Spleen (tissue), 11 donors: ENCODE data around the gene CROCC2. TPM values are rescaled to one million over a fixed set of nuclear protein-coding genes. Genes with fewer than 3 reads are reported as not detected.
A peak's percentile ranks its signal among the peaks of the same experiment; 100 is the strongest.

ENCODE experiments used
- DNase-seq: peaks from one replicate; pipeline ENCODE4 v3.0.0-alpha.2; 2020
- H3K27ac ChIP-seq, 8 donors: fragments of 200-600 bp; sonication (generic) in 7 of 8; 1 replicate in 4 of 8; 2 replicates in 4 of 8; pipeline versions ENCODE4 v1.5.0 to v1.8.0; 2016 to 2021; ENCODE audit warnings: inconsistent platforms in 4 of 8, mild to moderate bottlenecking in 4 of 8, moderate library complexity in 1 of 8
- H3K27me3 ChIP-seq, 7 donors: fragments of 200-600 bp; sonication (generic) in 6 of 7; replicated peaks in 1 of 7; 1 replicate in 4 of 7; 2 replicates in 3 of 7; pipeline versions ENCODE4 v1.5.0 to v1.8.0; 2016 to 2021; ENCODE audit warnings: inconsistent platforms in 3 of 7, mild to moderate bottlenecking in 1 of 7
- H3K36me3 ChIP-seq, 6 donors: fragments of 200-600 bp; sonication (generic) in 5 of 6; 1 replicate in 4 of 6; 2 replicates in 2 of 6; pipeline versions ENCODE4 v1.5.0 to v1.8.0; 2016 to 2021; ENCODE audit warnings: inconsistent platforms in 2 of 6
- H3K4me1 ChIP-seq, 6 donors: fragments of 200-600 bp; sonication (generic) in 5 of 6; 1 replicate in 3 of 6; 2 replicates in 3 of 6; pipeline versions ENCODE4 v1.5.0 to v1.8.0; 2016 to 2021; ENCODE audit warnings: inconsistent platforms in 3 of 6
- H3K4me3 ChIP-seq, 8 donors: fragments of 200-600 bp; sonication (generic) in 7 of 8; 1 replicate in 4 of 8; 2 replicates in 4 of 8; pipeline versions ENCODE4 v1.5.0 to v1.8.0; 2016 to 2021; ENCODE audit warnings: inconsistent platforms in 4 of 8, mild to moderate bottlenecking in 4 of 8, moderate library complexity in 2 of 8
- H3K9me3 ChIP-seq, 8 donors: fragments of 200-600 bp; sonication (generic) in 7 of 8; 1 replicate in 4 of 8; 2 replicates in 4 of 8; pipeline versions ENCODE4 v1.5.0 to v1.8.0; 2016 to 2021; ENCODE audit warnings: inconsistent platforms in 4 of 8
- CTCF ChIP-seq, 11 experiments: fragments of 200-600 bp in 7 of 11; fragments of 450-650 bp in 4 of 11; sonication (generic) in 4 of 11; IDR thresholded peaks in 8 of 11; conservative IDR thresholded peaks in 3 of 11; 1 replicate in 7 of 11; 2 replicates in 4 of 11; pipeline versions ENCODE4 v1.4.0 to v1.8.0; 2016 to 2021; ENCODE audit warnings: antibody characterized with exemption in 11 of 11, inconsistent platforms in 4 of 11, mild to moderate bottlenecking in 1 of 11
- POLR2A ChIP-seq, 3 donors: fragments of 450-650 bp; IDR thresholded peaks; one replicate each; pipeline ENCODE4 v1.5.1; 2017; ENCODE audit warnings: antibody characterized with exemption in 3 of 3, mild to moderate bottlenecking in 1 of 3
- POLR2AphosphoS5 ChIP-seq, 3 donors: sonication (generic); formaldehyde crosslinking; IDR thresholded peaks; one replicate each; pipeline ENCODE4 v1.5.1; 2017; ENCODE audit warnings: antibody characterized with exemption in 3 of 3
- WGBS, 5 donors: extraction: QIAGEN DNeasy Blood & Tissue Kit in 3 of 5; methylation state at CpG; one replicate each; pipeline versions ENCODE4 v1.1.5 to v1.1.7; 2013 to 2018; 5-methylcytosine and 5-hydroxymethylcytosine counted together
- intact Hi-C: fragments of 100-400 bp; cut with DNase I; formaldehyde crosslinking; loops from one replicate; pipeline ENCODE4 v1.15.0; 2023; ENCODE audit warnings: low total_unique reads
- polyA plus RNA-seq, 3 donors: library from polyadenylated mRNA; stranded (reverse); fragments of 200-250 nt; gene quantifications; one replicate each; pipeline ENCODE4 v1.2.1, GENCODE V29; 2013
- total RNA-seq, 7 donors: library from RNA; depleted of rRNA in 3 of 7; stranded (reverse); fragments of >200 nt in 3 of 7; fragmentation: NEBNext Ultra II Directional in 4 of 7; extraction: Animal tissue kit (Norgen Biotek cat#: 25700) in 4 of 7; gene quantifications; one replicate each; pipeline versions ENCODE4 v1.1.0 to v1.2.1, GENCODE V29; 2016 to 2021
- donor health status: healthy with polysubstance abuse.
- donor health status: DM: no; HTN: no; CAD: no; lungs with moderate emphysema.
- donor health status: DM: no; HTN: no; CAD: no.
- donor health status: Bipolar disorder and iron deficiency.
- donor health status: healthy.
- donor health status: DM: no; HTN: no; CAD: no.
- donor health status: DM: yes; HTN: yes; CAD: no.

The CROCC2 gene
- total and polyA plus RNA-seq, 10 donors, result 0.04 to 3.6 (median 0.75) TPM

- no peak for DNase-seq
- 66 to 74% (median 70%) methylated on average over 19 to 20 of the region's 20 CpGs for WGBS, 5 donors
- Histone ChIP-seq H3K36me3 (no peaks in the 10 kb centered on the region), H3K27ac (peak overlapping the region in 2 of 8 donors; percentile 72 to 79), H3K27me3 (peaks cover 0 to 73% (median 11%) of the 10 kb centered on the region in 7 donors), H3K4me3 (no peak overlapping the region), H3K9me3 (no peaks in the 10 kb centered on the region), H3K4me1 (peaks cover 14 to 48% (median 40%) of the 10 kb centered on the region in 6 donors)
- intact Hi-C loops, result no loop called here
- no peak for TF ChIP-seq POLR2AphosphoS5 (IDR thresholded peaks at IDR 0.05)
- no peak for TF ChIP-seq CTCF (IDR thresholded peaks at IDR 0.05 in 8 of 11, conservative IDR thresholded peaks at IDR 0.05 in 3 of 11)
- no peak for TF ChIP-seq POLR2A (IDR thresholded peaks at IDR 0.05)
These were observed 5.6 kb downstream of the CROCC2 start for GRCh38 chr2:240911641-240912265.

DNA sequence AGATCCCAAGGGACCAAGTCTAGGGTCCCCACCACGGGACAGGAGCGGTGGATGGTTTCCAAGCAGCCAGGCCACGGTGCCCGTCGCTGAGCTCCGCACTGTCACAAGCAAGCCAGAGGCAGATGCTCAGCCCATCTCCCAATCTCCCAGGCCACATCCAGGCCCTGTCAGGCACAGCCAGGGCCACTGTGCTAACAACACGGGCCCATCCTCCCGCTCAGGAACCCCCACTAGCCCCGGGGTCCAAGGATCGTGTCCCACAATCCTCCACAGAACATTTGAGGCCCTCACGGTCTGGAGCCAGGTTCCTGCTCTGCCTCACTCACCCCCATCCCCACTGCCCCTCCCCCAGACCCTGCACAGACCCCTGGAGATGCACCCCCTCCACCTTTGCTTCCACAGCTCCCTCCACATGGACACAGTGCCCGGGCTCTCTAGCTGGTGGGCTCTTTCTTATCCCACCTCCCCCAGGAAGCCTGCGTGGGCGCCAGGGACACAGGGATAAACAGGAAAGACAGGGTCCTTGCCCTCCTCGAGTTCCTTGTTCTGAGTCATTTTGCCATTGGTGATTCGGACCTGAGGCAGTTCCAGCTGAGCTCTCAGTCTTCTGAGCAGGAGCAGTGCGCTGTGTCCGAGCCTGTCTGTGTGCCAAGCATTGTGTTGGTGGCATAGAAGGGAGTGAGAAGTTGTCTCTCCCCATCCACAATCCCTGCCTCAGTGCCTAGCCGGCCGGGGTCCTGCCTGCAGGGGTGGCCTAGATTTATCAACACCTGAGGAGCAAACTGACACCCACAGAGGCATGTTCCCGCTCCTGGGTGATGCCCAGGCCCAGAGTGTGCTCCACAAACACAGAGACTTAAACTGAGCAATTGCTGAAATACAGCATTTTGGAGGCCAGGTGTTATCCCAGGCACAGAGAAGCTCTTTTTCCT is 7.0 kb downstream of the CROCC2 start:
- 74 to 82% (median 74%) methylated on average over 17 to 21 of the region's 21 CpGs for whole genome bisulfite sequencing, 5 donors
- no peak for DNase-seq

GRCh38 chr2:240913810-240914644 is 7.9 kb downstream of the CROCC2 start:
- Histone ChIP-seq H3K36me3 (no peaks in the 10 kb centered on the region), H3K27ac (peak overlapping the region in 7 of 8 donors; percentile 40 to 83 (median 69)), H3K4me1 (peaks cover 22 to 64% (median 50%) of the 10 kb centered on the region in 6 donors), H3K4me3 (no peak overlapping the region), H3K27me3 (peaks cover 0 to 74% (median 11%) of the 10 kb centered on the region in 7 donors), H3K9me3 (no peaks in the 10 kb centered on the region)
- intact Hi-C loops, result no loop called here
- peak; percentile 90 for DNase-seq
- WGBS, 5 donors, result 40 to 54% (median 41%) methylated on average over 24 to 36 of the region's 36 CpGs
- TF ChIP-seq POLR2A (IDR thresholded peaks at IDR 0.05), result no peak
- TF ChIP-seq CTCF (IDR thresholded peaks at IDR 0.05 in 8 of 11, conservative IDR thresholded peaks at IDR 0.05 in 3 of 11), result peak; percentile 52 to 93 (median 89)
- TF ChIP-seq POLR2AphosphoS5 (IDR thresholded peaks at IDR 0.05), result peak; percentile 75 to 87 (median 85)

More for the DNA sequence above, 7.0 kb downstream of the CROCC2 start:
- Histone ChIP-seq H3K27me3 (peaks cover 0 to 74% (median 11%) of the 10 kb centered on the region in 7 donors), H3K27ac (peak overlapping the region in 7 of 8 donors; percentile 40 to 83 (median 69)), H3K4me1 (peaks cover 22 to 62% (median 50%) of the 10 kb centered on the region in 6 donors), H3K4me3 (no peak overlapping the region), H3K9me3 (no peaks in the 10 kb centered on the region), H3K36me3 (no peaks in the 10 kb centered on the region)
- intact Hi-C loops, result no loop called here
- TF ChIP-seq CTCF (IDR thresholded peaks at IDR 0.05 in 8 of 11, conservative IDR thresholded peaks at IDR 0.05 in 3 of 11) (no peak), POLR2A (IDR thresholded peaks at IDR 0.05) (no peak), POLR2AphosphoS5 (IDR thresholded peaks at IDR 0.05) (no peak)
